ENCODE data around the gene TMEM94.

- TF ChIP-seq EZH2 (IDR thresholded peaks at IDR 0.05; ENCODE audit: borderline replicate concordance, low read depth, low read length, poor library complexity, severe bottlenecking) (no peak), CTCF (conservative IDR thresholded peaks at IDR 0.05; ENCODE audit: low read depth, low read length) (no peak)
Observed at GRCh38 chr17:75473246-75473645, 16.8 kb downstream of the TMEM94 start.

Measured in A673 (cell line).